Suprapubic skin (tissue), 4 donors: ENCODE data around the gene RNF40.

Source experiments
- POLR2A ChIP-seq, 2 donors: fragments of 450-650 bp; IDR thresholded peaks; one replicate each; pipeline ENCODE4 v1.6.1; 2017; ENCODE audit warnings: antibody characterized with exemption in 2 of 2, mild to moderate bottlenecking in 2 of 2, moderate library complexity in 2 of 2
- POLR2AphosphoS5 ChIP-seq, 3 donors: sonication (generic); formaldehyde crosslinking; IDR thresholded peaks; one replicate each; pipeline ENCODE4 v1.6.1; 2017; ENCODE audit warnings: antibody characterized with exemption in 3 of 3
- TF ChIP-seq, protein P1 (sequence below), 2 donors: fragments of 200-600 bp in 1 of 2; fragments of 450-650 bp in 1 of 2; sonication (generic) in 1 of 2; IDR thresholded peaks; one replicate each; pipeline ENCODE4 v1.5.1; 2016 to 2019; ENCODE audit warnings: antibody characterized with exemption in 2 of 2, mild to moderate bottlenecking in 1 of 2, moderate library complexity in 1 of 2

DNA sequence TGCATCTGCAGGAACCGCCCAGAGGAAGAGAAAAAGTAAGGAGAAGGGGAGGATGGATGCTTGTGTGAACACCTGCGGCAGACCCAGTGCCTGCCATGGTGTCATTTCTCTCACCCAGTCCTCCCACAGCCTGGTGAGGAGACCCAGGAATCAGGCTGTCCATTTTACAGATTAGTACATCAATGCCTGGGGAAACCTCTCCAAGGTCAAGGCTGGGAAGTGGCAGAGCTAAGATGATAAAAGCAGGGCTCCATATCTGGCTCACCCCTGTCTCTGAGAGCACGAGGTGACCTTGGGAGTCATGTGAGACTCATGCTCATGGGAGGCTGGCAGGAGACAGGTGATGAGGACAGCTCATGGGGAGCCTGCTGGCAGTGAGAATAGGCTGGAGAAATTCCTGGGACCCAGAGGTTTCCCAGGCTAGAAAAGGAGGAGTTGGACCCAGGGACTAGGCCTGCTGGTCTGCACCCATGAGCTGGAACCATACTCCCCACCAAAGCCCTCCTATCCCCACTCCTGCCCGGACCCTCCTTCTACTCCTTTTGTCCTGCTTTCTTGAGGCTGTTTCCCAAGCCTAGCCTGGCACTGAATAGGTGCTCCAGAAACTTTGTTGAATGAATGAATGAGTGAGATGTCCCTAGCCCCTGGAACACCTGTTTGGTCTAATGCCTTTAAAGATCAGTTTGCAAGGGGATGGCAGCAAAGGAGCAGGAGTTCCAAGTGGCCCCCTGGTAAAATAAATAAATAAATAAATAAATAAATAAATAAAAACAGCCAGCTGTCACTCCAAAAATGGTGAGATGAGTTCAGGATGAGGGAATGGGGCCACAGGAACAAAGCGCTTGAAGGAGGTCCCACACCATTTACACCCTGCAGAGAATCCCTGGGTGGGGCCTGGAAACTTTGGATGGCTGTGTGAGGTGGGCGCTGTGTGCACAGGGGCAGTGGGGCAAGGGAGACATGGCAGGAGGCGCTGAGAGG lies 23.3 kb downstream of the RNF40 start:
- TF ChIP-seq POLR2A (IDR thresholded peaks at IDR 0.05), result no peak
- TF ChIP-seq POLR2AphosphoS5 (IDR thresholded peaks at IDR 0.05), result no peak
- TF ChIP-seq, protein P1, sequence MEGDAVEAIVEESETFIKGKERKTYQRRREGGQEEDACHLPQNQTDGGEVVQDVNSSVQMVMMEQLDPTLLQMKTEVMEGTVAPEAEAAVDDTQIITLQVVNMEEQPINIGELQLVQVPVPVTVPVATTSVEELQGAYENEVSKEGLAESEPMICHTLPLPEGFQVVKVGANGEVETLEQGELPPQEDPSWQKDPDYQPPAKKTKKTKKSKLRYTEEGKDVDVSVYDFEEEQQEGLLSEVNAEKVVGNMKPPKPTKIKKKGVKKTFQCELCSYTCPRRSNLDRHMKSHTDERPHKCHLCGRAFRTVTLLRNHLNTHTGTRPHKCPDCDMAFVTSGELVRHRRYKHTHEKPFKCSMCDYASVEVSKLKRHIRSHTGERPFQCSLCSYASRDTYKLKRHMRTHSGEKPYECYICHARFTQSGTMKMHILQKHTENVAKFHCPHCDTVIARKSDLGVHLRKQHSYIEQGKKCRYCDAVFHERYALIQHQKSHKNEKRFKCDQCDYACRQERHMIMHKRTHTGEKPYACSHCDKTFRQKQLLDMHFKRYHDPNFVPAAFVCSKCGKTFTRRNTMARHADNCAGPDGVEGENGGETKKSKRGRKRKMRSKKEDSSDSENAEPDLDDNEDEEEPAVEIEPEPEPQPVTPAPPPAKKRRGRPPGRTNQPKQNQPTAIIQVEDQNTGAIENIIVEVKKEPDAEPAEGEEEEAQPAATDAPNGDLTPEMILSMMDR (IDR thresholded peaks at IDR 0.05), result no peak
